GM12865 (cell line): ENCODE measurements around the gene GRHL1.
"Not testable (repeated sequence)": the region's sequence is repeated elsewhere in the genome, so short reads cannot be mapped to it uniquely, and the experiment has no call there.

Experiments
- DNase-seq: peaks from one replicate; pipeline ENCODE4 v3.0.0; 2010; ENCODE audit warnings: low read depth
- H3K4me3 ChIP-seq: 2 replicates; pipeline ENCODE4 v1.5.1; 2011; ENCODE audit warnings: mild to moderate bottlenecking, low read depth, low read length, control low read depth
- TF ChIP-seq, protein P1 (sequence below): IDR thresholded peaks from 2 replicates; pipeline ENCODE4 v1.5.1; 2011; ENCODE audit warnings: low read length, control low read depth, low read depth, inconsistent platforms; ENCODE audit not compliant: insufficient read depth; ENCODE audit errors: missing control alignments

GRHL1 gene

GRCh38 chr2:10008809-10009176, 57.3 kb downstream of the GRHL1 start:
- TF ChIP-seq, protein P1, sequence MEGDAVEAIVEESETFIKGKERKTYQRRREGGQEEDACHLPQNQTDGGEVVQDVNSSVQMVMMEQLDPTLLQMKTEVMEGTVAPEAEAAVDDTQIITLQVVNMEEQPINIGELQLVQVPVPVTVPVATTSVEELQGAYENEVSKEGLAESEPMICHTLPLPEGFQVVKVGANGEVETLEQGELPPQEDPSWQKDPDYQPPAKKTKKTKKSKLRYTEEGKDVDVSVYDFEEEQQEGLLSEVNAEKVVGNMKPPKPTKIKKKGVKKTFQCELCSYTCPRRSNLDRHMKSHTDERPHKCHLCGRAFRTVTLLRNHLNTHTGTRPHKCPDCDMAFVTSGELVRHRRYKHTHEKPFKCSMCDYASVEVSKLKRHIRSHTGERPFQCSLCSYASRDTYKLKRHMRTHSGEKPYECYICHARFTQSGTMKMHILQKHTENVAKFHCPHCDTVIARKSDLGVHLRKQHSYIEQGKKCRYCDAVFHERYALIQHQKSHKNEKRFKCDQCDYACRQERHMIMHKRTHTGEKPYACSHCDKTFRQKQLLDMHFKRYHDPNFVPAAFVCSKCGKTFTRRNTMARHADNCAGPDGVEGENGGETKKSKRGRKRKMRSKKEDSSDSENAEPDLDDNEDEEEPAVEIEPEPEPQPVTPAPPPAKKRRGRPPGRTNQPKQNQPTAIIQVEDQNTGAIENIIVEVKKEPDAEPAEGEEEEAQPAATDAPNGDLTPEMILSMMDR, result no peak
- DNase-seq, result no peak
- H3K4me3 ChIP-seq, result no peak overlapping the region

DNA sequence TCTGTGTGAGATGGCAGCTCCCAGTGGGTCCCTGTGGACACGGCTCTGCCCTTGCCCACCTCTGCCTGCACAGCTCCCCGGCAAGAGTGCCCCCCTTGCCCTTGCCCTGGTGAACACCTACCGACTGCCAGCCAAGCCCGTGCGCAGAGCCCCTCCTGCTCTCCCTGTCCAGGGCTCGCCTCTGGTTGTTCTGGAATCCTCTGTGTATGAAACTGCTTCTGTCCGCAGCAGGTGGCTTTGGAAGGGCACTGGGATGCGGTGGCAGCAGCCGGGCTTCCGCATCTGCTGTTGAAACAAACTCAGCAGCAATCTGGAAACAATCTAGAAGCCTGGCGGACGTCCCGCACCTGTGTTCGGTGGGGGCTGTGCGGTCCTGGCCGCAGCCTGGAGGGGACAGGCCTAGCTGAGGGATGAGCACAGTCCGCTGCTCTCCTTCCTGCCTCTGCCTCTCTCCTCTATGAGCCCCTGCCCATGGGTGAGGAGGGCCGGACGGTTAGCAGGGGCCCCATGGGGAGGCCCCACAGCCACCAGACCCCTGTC, 57.8 kb downstream of the GRHL1 start:
- TF ChIP-seq, protein P1, result no peak
- H3K4me3 ChIP-seq, result no peak overlapping the region
- no peak for DNase-seq

DNA sequence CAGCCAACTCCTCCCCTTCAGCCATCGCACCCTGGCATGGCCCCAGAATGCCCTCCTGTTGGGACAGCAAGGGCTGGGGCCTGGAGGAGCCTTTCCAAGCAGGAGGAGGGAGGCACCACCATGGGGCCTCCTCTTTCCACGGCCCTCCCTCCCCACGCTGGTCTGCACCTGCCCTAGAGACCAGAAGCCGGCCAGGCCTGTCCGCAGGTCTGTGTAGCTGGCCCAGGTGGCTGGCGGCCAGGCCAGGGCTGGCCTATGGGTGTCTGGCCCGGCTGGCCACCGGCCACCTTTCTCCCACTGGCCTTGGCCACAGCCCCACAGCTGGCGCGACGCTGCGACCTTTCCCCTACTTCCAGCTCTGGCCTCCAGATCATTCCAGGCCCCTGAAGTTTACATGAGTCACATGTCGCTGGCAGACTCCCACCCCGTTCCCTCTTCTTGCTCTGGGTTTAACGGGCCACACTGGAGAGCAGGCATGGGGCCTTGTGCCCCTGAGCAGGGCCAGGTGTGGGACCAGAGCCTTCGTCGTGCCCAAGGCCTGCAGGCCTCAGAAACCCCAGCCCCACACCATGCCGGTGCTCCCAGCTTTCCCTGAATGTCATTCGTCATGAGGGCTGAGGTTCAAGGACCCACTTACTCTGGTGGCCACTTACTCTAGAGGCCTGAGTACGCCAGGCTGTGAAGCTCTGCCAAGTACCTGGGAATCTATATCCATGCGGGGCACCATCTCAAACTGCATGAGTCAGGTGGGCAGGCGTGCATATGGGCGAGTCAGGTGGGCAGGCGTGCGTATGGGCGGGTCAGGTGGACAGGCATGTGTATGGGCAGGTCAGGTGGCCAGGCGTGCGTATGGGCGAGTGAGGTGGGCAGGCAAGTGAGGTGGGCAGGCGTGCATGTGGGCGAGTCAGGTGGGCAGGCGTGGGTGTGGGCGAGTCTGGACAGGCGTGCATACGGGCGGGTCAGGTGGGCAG, 58.6 kb downstream of the GRHL1 start:
- TF ChIP-seq, protein P1, result no peak
- no peak for DNase-seq
- no peak overlapping the region for H3K4me3 ChIP-seq

- not testable (repeated sequence) for DNase-seq, H3K4me3 ChIP-seq
Observed at GRCh38 chr2:10010861-10011605, 59.5 kb downstream of the GRHL1 start.

DNA sequence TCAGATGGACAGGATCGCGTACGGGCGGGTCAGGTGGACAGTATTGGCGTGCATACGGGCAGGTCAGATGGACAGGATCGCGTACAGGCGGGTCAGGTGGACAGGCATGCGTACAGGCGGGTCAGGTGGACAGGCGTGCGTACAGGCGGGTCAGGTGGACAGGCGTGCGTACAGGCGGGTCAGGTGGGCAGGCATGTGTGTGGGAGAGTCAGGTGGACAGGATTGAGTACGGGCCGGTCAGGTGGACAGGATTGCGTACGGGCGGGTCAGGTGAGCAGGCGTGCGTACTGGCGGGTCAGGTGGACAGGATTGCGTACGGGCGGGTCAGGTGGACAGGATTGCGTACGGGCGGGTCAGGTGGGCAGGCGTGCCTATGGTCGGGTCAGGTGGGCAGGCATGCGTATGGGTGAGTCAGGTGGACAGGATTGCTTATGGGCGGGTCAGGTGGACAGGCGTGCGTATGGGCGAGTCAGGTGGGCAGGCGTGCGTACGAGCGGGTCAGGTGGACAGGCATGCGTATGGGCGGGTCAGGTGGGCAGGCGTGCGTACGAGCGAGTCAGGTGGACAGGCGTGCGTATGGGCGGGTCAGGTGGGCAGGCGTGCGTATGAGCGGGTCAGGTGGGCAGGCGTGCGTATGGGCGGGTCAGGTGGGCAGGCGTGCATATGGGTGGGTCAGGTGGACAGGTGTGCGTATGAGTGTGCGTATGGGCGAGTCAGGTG, 60.3 kb downstream of the GRHL1 start:
- DNase-seq, result not testable (repeated sequence)

GRCh38 chr2:10012366-10012962, 61.0 kb downstream of the GRHL1 start:
- not testable (repeated sequence) for H3K4me3 ChIP-seq, DNase-seq

More for the DNA sequence above, 60.3 kb downstream of the GRHL1 start:
- H3K4me3 ChIP-seq, result not testable (repeated sequence)

- no peak overlapping the region for H3K4me3 ChIP-seq
- no peak for DNase-seq
- TF ChIP-seq, protein P1, result no peak
Observed at GRCh38 chr2:10012963-10013461, 61.5 kb downstream of the GRHL1 start.

DNA sequence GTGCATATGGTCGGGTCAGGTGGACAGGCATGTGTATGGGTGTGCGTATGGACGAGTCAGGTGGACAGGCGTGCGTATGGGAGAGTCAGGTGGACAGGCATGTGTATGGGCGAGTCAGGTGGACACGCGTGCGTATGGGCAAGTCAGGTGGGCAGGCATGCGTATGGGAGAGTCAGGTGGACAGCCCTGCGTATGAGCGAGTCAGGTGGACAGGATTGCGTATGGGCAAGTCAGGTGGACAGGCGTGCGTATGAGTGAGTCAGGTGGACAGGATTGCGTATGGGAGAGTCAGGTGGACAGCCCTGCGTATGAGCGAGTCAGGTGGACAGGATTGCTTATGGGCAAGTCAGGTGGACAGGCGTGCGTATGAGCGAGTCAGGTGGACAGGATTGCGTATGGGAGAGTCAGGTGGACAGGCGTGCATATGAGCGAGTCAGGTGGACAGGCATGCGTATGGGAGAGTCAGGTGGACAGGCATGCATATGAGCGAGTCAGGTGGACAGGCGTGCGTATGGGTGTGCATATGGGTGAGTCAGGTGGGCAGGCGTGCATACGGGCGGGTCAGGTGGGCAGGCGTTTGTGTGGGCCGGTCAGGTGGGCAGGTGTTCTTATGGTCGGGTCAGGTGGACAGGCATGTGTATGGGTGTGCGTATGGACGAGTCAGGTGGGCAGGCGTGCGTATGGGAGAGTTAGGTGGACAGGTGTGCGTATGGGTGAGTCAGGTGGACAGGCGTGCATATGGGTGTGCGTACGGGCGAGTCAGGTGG, 62.3 kb downstream of the GRHL1 start:
- H3K4me3 ChIP-seq, DNase-seq: not testable (repeated sequence)
